GM18507 (cell line): ENCODE data around the gene ADAMTS16.
"Not testable (repeated sequence)": the region's sequence is repeated elsewhere in the genome, so short reads cannot be mapped to it uniquely, and the experiment has no call there.

ENCODE experiments used
- DNase-seq: peaks from one replicate; pipeline ENCODE4 v3.0.0; 2011; ENCODE audit warnings: low read depth; ENCODE audit not compliant: insufficient read length; ENCODE audit errors: extremely low spot score
- FAIRE-seq: peaks from 2 replicates; lab custom pipeline; 2011; peaks lifted over from hg19 to GRCh38; lab: Jason Lieb, UNC

ADAMTS16 gene

GRCh38 chr5:5139777-5140478 lies at the start of gene ADAMTS16:
ADAMTS16 (plus strand) TSS chr5:5140330; CDS start chr5:5140468, 138 bp downstream.
- DNase-seq: no peak
- FAIRE-seq: no peak

GRCh38 chr5:5092149-5092548 lies 48.0 kb upstream of the ADAMTS16 start:
- FAIRE-seq (no peak), DNase-seq (no peak)

GRCh38 chr5:5100635-5101034 lies 39.5 kb upstream of the ADAMTS16 start:
- DNase-seq: no peak
- no peak for FAIRE-seq

GRCh38 chr5:5101676-5102075 lies 38.5 kb upstream of the ADAMTS16 start:
- FAIRE-seq: no peak
- DNase-seq: no peak

GRCh38 chr5:5103245-5103644 lies 36.9 kb upstream of the ADAMTS16 start:
- FAIRE-seq: no peak
- DNase-seq: no peak

GRCh38 chr5:5104550-5104949 lies 35.6 kb upstream of the ADAMTS16 start:
- FAIRE-seq: no peak

GRCh38 chr5:5105531-5105930 lies 34.6 kb upstream of the ADAMTS16 start:
- DNase-seq (no peak), FAIRE-seq (no peak)

More at GRCh38 chr5:5104550-5104949, 35.6 kb upstream of the ADAMTS16 start:
- DNase-seq: no peak

- no peak for FAIRE-seq
- no peak for DNase-seq
Measured at GRCh38 chr5:5116956-5117355, 23.2 kb upstream of the ADAMTS16 start.

GRCh38 chr5:5122776-5123175 lies 17.4 kb upstream of the ADAMTS16 start:
- no peak for DNase-seq
- no peak for FAIRE-seq

- DNase-seq (no peak), FAIRE-seq (no peak)
Measured at GRCh38 chr5:5124231-5124630, 15.9 kb upstream of the ADAMTS16 start.

GRCh38 chr5:5126444-5126843 lies 13.7 kb upstream of the ADAMTS16 start:
- FAIRE-seq: no peak
- no peak for DNase-seq

GRCh38 chr5:5128766-5129165 lies 11.4 kb upstream of the ADAMTS16 start:
- DNase-seq: no peak
- FAIRE-seq: no peak

- DNase-seq (no peak), FAIRE-seq (no peak)
Measured at GRCh38 chr5:5132234-5132633, 7.9 kb upstream of the ADAMTS16 start.

GRCh38 chr5:5132693-5133295 lies 7.3 kb upstream of the ADAMTS16 start:
- FAIRE-seq (no peak), DNase-seq (no peak)

- no peak for DNase-seq
- FAIRE-seq: no peak
Measured at GRCh38 chr5:5134107-5134506, 6.0 kb upstream of the ADAMTS16 start.

GRCh38 chr5:5135957-5136676 lies 4.0 kb upstream of the ADAMTS16 start:
- DNase-seq: no peak
- no peak for FAIRE-seq

- FAIRE-seq, DNase-seq: not testable (repeated sequence)
Measured at GRCh38 chr5:5137851-5138250, 2.3 kb upstream of the ADAMTS16 start.

GRCh38 chr5:5139336-5139776 lies 774 bp upstream of the ADAMTS16 start:
- FAIRE-seq: no peak

GRCh38 chr5:5140479-5141338 lies 579 bp downstream of the ADAMTS16 start:
- no peak for DNase-seq
- no peak for FAIRE-seq

More at GRCh38 chr5:5139336-5139776, 774 bp upstream of the ADAMTS16 start:
- DNase-seq: no peak

- no peak for DNase-seq
- FAIRE-seq: no peak
Measured at GRCh38 chr5:5141339-5141599, 1.1 kb downstream of the ADAMTS16 start.
